OCI-M1 (cell line): ENCODE data around the gene SORL1.
A peak's percentile ranks its signal among the peaks of the same experiment; 100 is the strongest.
"Not testable (repeated sequence)": the region's sequence is repeated elsewhere in the genome, so short reads cannot be mapped to it uniquely, and the experiment has no call there.

Experiments
- DNase-seq: peaks from one replicate; lab custom pipeline; 2025; lab: John Stamatoyannopoulos, UW

Gene SORL1

GRCh38 chr11:121503051-121503450 is 50.9 kb downstream of the SORL1 start:
- no peak for DNase-seq

- not testable (repeated sequence) for DNase-seq
Measured at GRCh38 chr11:121506237-121506636, 54.1 kb downstream of the SORL1 start.

GRCh38 chr11:121508449-121508848 is 56.3 kb downstream of the SORL1 start:
- DNase-seq, result no peak

DNA sequence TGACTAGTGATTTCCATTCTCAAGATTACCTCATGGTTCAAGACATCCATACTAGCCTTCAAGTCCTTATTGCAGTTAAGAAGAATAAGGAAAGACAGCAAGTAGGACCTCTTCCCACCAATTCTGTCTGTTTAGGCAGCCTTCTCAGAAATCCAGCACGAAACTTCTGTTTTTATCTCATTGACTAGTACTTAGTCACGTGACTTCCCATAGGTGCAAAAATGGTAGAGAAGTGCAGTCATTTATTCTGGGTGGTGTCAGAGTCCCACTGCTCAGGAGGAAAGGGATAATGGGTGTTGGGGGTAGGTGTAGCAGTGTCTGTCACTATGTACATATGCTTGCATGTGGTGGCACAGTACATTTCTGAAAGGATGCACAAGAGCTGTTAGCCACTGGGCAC is 58.3 kb downstream of the SORL1 start:
- DNase-seq, result no peak

GRCh38 chr11:121512468-121513465 is 60.7 kb downstream of the SORL1 start:
- no peak for DNase-seq

DNA sequence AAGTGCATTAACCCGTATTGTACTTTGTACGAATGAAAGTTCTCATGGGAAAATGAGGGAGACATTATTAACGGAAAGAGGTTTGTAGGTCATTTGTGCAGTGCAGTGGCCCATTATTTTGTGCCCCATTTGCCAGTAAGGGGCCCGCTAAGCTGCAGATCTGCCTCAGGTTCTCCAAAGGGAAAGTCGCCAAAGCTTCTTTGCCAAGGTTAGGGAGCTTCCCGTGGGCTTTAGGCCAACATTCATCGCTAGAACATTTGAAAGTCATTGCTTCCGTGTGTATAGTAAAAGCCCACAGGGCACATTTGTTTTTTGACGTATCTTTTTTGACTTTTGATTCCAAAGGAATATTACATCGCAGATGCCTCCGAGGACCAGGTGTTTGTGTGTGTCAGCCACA is 61.7 kb downstream of the SORL1 start:
- DNase-seq, result no peak

DNA sequence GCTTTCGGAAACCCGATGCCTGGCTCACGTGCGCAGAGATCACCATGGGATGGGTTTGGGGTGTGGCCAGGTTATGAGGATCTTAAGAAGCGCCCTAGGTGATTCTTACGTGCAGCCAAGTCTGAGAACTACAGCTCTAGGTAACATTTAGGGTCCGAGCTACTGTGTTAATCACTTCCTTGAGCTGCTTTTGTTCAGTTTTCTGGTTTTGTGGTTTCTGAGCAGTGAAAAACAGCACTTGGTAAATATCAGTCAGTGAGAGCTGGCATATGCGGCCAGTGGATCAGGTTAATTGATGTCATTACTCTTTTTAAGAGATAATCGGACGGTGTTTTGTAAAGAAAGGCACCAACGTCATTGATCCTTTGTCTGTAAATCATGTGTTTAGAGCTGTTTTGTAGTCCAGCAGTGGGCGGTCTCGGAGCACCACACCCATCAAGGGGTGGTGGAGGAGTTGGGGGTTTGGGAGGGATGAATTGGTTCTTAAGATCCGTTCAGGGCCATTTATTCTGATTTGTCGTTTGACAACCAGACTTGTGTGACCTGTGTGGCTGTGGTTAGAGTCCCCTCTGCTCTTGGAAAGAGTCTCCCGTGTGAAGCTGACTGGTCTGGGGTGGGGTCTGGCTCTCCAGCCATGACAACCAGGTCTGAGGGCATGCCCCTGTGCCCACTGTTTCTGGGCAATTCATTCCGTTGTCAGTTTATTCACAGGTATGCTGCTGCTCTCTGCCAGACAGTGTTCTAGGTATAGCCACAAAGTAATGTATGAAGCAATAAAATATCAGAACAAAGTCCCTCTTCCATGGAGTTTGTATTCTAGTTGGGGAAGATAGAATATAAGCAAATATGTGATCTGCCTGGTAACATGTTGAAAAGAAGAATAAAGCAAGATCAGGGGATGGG is 62.6 kb downstream of the SORL1 start:
- no peak for DNase-seq

DNA sequence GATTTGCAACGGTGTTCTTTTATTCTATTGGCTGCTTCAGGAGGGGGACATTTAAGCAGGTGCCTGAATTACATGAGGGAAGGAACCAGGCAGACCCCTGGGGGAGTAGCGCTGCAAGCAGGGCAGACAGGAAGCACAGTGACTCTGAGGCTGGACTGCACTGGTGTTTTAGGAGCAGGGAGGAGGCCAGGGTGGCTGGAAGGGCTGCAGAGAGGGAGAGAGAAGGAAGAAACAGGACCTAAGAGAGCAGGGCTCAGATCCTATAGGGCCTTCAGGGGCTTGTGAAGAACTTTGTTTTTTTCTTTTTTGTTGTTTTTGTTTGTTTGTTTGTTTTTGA is 63.2 kb downstream of the SORL1 start:
- no peak for DNase-seq

DNA sequence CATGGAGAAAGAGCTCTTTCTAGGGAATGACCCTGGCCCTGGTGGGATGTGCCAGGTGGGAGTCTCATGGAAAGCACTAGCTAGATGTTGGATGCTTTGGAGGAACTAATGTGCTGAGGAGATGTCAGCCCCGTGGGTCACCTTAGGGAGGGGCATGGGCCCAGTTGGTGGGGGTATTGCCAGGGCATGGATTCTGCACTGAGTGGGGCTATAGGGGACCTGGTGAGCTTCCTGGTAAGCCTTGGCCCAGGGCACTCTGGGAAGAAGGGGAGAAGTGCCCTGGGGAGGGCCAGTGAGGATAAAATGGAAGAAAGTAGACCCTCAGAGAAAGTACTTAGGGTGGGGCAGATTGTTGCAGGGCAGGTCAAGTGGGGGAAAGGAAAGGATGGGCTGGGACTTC is 65.9 kb downstream of the SORL1 start:
- DNase-seq, result no peak

GRCh38 chr11:121520243-121521144 is 68.4 kb downstream of the SORL1 start:
- no peak for DNase-seq

GRCh38 chr11:121521145-121522042 is 69.3 kb downstream of the SORL1 start:
- no peak for DNase-seq

DNA sequence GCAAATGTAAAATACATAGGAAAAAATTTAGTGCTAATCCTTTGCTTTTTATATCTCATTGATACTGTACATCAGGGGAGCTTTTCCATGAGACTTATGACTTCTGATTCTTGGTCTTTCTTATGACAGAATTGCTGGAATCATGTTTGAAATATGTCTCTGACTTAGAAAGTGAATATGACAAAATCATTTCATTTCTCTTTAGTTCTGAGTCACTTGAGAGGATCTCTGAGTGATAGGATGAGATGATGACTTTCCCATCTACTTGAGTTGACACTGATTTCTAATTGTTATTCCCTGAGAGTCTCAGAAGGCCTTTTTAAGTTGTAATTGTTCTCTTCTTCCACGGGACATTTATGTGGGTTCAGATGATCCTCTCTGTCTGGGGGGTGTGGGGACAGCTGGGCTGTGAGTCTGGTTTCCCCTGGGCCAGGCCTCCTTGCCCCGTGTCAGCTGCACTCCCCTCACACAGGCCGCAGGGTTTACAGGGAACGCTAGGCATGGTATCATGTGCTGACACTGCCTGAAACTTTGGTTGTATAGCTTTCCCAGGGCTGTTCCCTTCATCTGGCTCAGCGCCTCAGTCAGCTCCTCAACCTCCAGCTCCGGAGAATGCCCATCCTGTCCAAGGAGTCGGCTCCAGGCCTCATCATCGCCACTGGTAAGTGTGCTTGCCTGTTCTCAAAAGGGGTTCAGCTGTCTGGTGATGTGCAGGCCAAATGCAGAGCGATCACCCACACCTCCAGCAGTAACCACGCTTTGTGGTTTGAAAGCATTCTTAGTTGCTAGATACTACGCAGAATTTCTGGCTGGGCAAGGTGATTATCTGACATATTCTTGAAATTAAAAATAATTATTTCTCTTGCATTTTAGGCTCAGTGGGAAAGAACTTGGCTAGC is 70.2 kb downstream of the SORL1 start:
- DNase-seq, result no peak

GRCh38 chr11:121523581-121524232 is 71.6 kb downstream of the SORL1 start:
- no peak for DNase-seq

GRCh38 chr11:121524233-121524631 is 72.1 kb downstream of the SORL1 start:
- DNase-seq, result no peak

DNA sequence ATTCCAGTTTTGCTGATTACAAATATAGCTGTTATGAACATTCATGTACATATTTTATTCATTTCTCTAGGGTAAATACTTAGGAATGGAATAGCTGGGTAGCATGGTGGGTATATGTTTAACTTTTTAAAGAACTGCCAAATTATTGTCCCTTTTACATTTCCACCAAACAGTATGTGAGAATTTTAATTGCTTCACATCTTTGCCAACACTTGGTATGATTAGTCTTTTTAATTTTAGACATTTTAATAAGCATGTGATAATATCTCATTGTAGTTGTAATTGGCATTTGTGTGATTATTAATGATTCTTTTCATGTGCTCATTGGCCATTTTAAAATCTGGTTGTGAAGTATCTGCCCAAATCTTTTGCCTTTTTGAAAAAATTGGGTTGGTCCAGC is 73.3 kb downstream of the SORL1 start:
- no peak for DNase-seq

DNA sequence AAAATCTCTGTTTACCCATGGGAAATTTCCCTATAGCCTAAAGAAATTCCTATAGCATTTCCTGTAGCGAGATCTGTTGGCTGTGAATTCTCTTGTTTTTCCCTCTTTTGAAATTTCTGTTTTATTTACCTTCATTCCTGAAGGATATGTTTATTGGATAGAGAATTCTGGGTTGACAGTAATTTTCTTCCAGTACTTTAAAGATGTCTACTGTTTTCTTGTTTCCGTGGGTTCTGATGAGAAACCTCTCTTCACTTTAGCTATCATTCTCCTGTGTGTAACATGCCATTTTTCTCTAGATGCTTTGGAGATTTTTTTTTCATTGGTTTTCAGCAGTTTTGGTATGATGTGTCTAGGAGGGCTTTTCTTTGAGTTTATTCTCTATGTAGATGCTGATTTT is 78.1 kb downstream of the SORL1 start:
- no peak for DNase-seq

- DNase-seq, result no peak
Measured at GRCh38 chr11:121533601-121534000, 81.5 kb downstream of the SORL1 start.

DNA sequence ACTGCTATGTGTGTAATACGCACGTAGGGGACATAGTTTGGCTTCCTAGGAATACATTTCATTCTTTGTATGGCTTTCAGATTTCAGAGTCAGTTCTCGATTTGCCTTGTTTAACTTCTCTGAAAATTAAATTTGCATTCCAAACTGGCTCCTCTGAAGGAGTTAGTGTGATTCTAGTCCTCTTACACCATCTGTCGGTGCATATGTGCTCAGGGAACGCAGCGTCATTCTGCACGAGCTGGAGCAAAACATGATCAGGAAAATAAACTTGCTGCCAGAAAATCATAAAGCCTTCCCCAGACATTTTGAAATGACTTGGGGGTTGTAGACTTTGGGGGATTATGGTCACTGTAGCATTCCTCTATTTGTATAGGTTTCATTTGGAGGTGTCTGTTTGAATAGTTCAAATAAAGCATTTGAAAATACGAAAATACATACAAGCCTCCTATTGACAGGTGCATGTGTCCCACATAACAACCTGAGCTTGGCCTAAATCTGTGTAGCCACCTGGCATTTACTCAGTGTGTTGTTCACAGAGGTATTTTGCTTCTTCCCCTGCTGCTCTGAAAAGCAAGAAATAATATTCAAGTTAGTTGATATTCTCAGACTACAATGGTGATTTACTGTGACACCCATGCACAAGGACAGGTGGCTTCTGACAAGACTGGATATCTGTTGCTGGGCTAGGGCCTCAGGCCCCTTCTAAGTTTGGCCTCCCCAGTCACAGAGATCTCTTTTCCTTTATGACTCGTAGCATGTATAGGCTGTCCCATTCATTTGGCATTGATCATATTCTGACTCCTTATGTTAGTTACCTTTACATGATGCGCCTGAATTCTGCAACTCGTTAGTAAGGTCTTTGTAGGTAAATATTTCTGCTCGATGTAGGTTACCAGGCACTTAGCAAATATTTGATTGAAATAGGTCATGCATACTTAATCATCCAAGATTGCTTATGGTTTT is 82.3 kb downstream of the SORL1 start:
- peak; percentile 13 for DNase-seq
